Endodermal cell (in vitro differentiated cells): ENCODE results near the gene DYNLRB2. TPM values are rescaled to one million over a fixed set of nuclear protein-coding genes. Genes with fewer than 3 reads are reported as not detected.

Source experiments
- DNase-seq: peaks from one replicate; pipeline ENCODE4 v3.0.0-alpha.2; 2017
- H3K27ac ChIP-seq: 2 replicates; pipeline ENCODE4 v1.5.1; 2013; ENCODE audit warnings: mild to moderate bottlenecking, low read depth, low read length, moderate library complexity
- H3K27me3 ChIP-seq: 2 replicates; pipeline ENCODE4 v1.6.1; 2013; ENCODE audit warnings: mild to moderate bottlenecking, low read length, moderate library complexity; ENCODE audit not compliant: insufficient read depth, control insufficient read depth, poor library complexity, severe bottlenecking
- H3K36me3 ChIP-seq: 2 replicates; pipeline ENCODE4 v1.7.0; 2013; ENCODE audit warnings: mild to moderate bottlenecking, low read length, moderate library complexity; ENCODE audit not compliant: control insufficient read depth, insufficient read depth
- H3K4me1 ChIP-seq: one replicate; pipeline ENCODE4 v1.7.0; 2013; ENCODE audit warnings: low read length; ENCODE audit not compliant: control insufficient read depth, insufficient read depth
- H3K4me3 ChIP-seq: 2 replicates; pipeline ENCODE4 v1.5.1; 2013; ENCODE audit warnings: mild to moderate bottlenecking, low read length, moderate library complexity
- H3K9ac ChIP-seq: 2 replicates; pipeline ENCODE4 v1.6.1; 2013; ENCODE audit warnings: mild to moderate bottlenecking, low read length, moderate library complexity; ENCODE audit not compliant: poor library complexity, severe bottlenecking; ENCODE audit errors: extremely low read depth
- H3K9me3 ChIP-seq: 2 replicates; pipeline ENCODE4 v1.6.1; 2013; ENCODE audit warnings: mild to moderate bottlenecking, low read length, moderate library complexity; ENCODE audit not compliant: control insufficient read depth
- H3K27ac Mint-ChIP-seq: 2 replicates; pipeline ENCODE4 v1.8.0; 2020; ENCODE audit warnings: mixed read lengths
- H3K27me3 Mint-ChIP-seq: 2 replicates; pipeline ENCODE4 v1.8.0; 2021; ENCODE audit warnings: mild to moderate bottlenecking, mixed read lengths; ENCODE audit not compliant: insufficient read depth
- H3K36me3 Mint-ChIP-seq: 2 replicates; pipeline ENCODE4 v1.8.0; 2020; ENCODE audit warnings: low read depth, mixed read lengths
- H3K4me1 Mint-ChIP-seq: 2 replicates; pipeline ENCODE4 v1.8.0; 2020; ENCODE audit warnings: mixed read lengths
- H3K4me3 Mint-ChIP-seq: 2 replicates; pipeline ENCODE4 v1.8.0; 2020; ENCODE audit warnings: mild to moderate bottlenecking, moderate library complexity, mixed read lengths
- H3K9me3 Mint-ChIP-seq: 2 replicates; pipeline ENCODE4 v1.8.0; 2020; ENCODE audit warnings: mild to moderate bottlenecking, mixed read lengths
- CTCF ChIP-seq: fragments of 200-600 bp; sonication (generic); conservative IDR thresholded peaks from 2 replicates; pipeline ENCODE4 v1.5.0; 2021; ENCODE audit warnings: antibody characterized with exemption, mild to moderate bottlenecking
- WGBS, 2 experiments: methylation state at CpG; one replicate each; pipeline versions ENCODE4 v1.1.5 to v1.1.7; 2013; ENCODE audit warnings: missing lambda C conversion rate in 2 of 2, mixed read lengths in 1 of 2; ENCODE audit not compliant: insufficient coverage in 1 of 2, insufficient read length in 1 of 2; 5-methylcytosine and 5-hydroxymethylcytosine counted together
- total RNA-seq, 2 donors: library from RNA; stranded (reverse); fragmentation: NEBNext Ultra II Directional in 1 of 2; extraction: Animal tissue kit (Norgen Biotek cat#: 25700) in 1 of 2; gene quantifications; 2 replicates in 1 of 2; 3 replicates in 1 of 2; pipeline ENCODE4 v1.2.1, GENCODE V29; 2021

Gene DYNLRB2
- total RNA-seq, 2 donors from 2014 or later = not detected

GRCh38 chr16:80511824-80512592 is 28.8 kb upstream of the DYNLRB2 start:
- no peaks in the 10 kb centered on the region for H3K4me1 ChIP-seq
- no peak overlapping the region for H3K9ac ChIP-seq
- Mint-ChIP-seq H3K27me3 (no peaks in the 10 kb centered on the region), H3K9me3 (no peaks in the 10 kb centered on the region), H3K4me3 (no peak overlapping the region), H3K27ac (no peak overlapping the region), H3K36me3 (no peaks in the 10 kb centered on the region), H3K4me1 (peaks cover 3% of the 10 kb centered on the region)
- H3K9me3 ChIP-seq = no peaks in the 10 kb centered on the region
- DNase-seq = no peak
- TF ChIP-seq CTCF = no peak
- no peak overlapping the region for H3K4me3 ChIP-seq
- no peaks in the 10 kb centered on the region for H3K27me3 ChIP-seq
- WGBS, 2 experiments = 79 to 93% methylated on average over 4 to 8 of the region's 9 CpGs
- no peaks in the 10 kb centered on the region for H3K36me3 ChIP-seq
- no peak overlapping the region for H3K27ac ChIP-seq

DNA sequence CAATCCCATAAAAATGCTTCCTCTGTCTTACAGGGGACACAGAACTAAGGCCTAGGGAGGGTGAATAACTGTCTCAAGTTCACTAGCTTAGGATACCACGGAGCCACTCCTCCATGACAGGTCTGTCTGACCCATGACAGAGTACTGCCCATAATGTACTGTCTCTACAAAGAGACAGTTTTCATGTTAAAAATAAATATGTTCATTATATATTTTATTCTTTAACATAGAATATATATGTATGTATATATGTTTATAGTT is 28.3 kb upstream of the DYNLRB2 start:
- no peak for DNase-seq
- Histone ChIP-seq H3K27me3 (no peaks in the 10 kb centered on the region), H3K27ac (no peak overlapping the region), H3K4me1 (no peaks in the 10 kb centered on the region), H3K9ac (no peak overlapping the region), H3K4me3 (no peak overlapping the region), H3K9me3 (no peaks in the 10 kb centered on the region), H3K36me3 (no peaks in the 10 kb centered on the region)
- Mint-ChIP-seq H3K27me3 (no peaks in the 10 kb centered on the region), H3K9me3 (no peaks in the 10 kb centered on the region), H3K27ac (no peak overlapping the region), H3K4me3 (no peak overlapping the region), H3K36me3 (no peaks in the 10 kb centered on the region), H3K4me1 (peaks cover 3% of the 10 kb centered on the region)
- 84% methylated on average over 1 of the region's 1 CpG; no CpG with 5 or more reads in 1 of the 2 experiments for WGBS, 2 experiments
- TF ChIP-seq CTCF = no peak

DNA sequence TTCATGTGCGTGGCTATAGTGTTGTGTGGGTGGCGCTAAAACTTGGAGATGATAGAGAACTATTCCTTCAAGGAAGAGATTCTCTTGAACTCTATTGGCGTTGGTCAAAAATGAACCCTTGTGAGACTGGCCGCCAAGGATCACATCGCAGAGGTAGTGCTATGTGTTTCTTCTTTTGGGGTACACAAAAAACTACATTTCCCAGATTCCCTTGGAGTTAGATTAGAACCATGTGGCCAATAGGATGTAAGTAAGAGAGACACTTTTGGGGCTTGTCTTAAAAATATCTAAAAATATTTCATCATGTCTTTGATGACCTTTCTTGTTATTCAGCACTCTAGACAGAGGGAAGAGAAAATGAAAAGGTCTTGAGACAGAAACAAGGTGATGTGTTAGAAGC is 25.4 kb upstream of the DYNLRB2 start:
- TF ChIP-seq CTCF = no peak
- no peak overlapping the region for H3K27ac Mint-ChIP-seq
- H3K27me3 Mint-ChIP-seq = peaks cover 2% of the 10 kb centered on the region
- Histone ChIP-seq H3K27ac (no peak overlapping the region), H3K4me3 (no peak overlapping the region), H3K4me1 (no peaks in the 10 kb centered on the region), H3K9ac (no peak overlapping the region), H3K9me3 (no peaks in the 10 kb centered on the region), H3K36me3 (no peaks in the 10 kb centered on the region), H3K27me3 (no peaks in the 10 kb centered on the region)
- DNase-seq = no peak
- H3K4me1 Mint-ChIP-seq = no peaks in the 10 kb centered on the region
- no peak overlapping the region for H3K4me3 Mint-ChIP-seq
- no peaks in the 10 kb centered on the region for H3K9me3 Mint-ChIP-seq
- WGBS, 2 experiments = 92 to 94% methylated on average over 5 of the region's 5 CpGs
- no peaks in the 10 kb centered on the region for H3K36me3 Mint-ChIP-seq
